Spleen (tissue), 11 donors: ENCODE data around the gene ARHGAP5. TPM values are rescaled to one million over a fixed set of nuclear protein-coding genes. Genes with fewer than 3 reads are reported as not detected.

Experiments used
- DNase-seq: peaks from one replicate; pipeline ENCODE4 v3.0.0-alpha.2; 2020
- H3K27ac ChIP-seq, 8 donors: fragments of 200-600 bp; sonication (generic) in 7 of 8; 1 replicate in 4 of 8; 2 replicates in 4 of 8; pipeline versions ENCODE4 v1.5.0 to v1.8.0; 2016 to 2021; ENCODE audit warnings: inconsistent platforms in 4 of 8, mild to moderate bottlenecking in 4 of 8, moderate library complexity in 1 of 8
- H3K27me3 ChIP-seq, 7 donors: fragments of 200-600 bp; sonication (generic) in 6 of 7; replicated peaks in 1 of 7; 1 replicate in 4 of 7; 2 replicates in 3 of 7; pipeline versions ENCODE4 v1.5.0 to v1.8.0; 2016 to 2021; ENCODE audit warnings: inconsistent platforms in 3 of 7, mild to moderate bottlenecking in 1 of 7
- H3K36me3 ChIP-seq, 6 donors: fragments of 200-600 bp; sonication (generic) in 5 of 6; 1 replicate in 4 of 6; 2 replicates in 2 of 6; pipeline versions ENCODE4 v1.5.0 to v1.8.0; 2016 to 2021; ENCODE audit warnings: inconsistent platforms in 2 of 6
- H3K4me1 ChIP-seq, 6 donors: fragments of 200-600 bp; sonication (generic) in 5 of 6; 1 replicate in 3 of 6; 2 replicates in 3 of 6; pipeline versions ENCODE4 v1.5.0 to v1.8.0; 2016 to 2021; ENCODE audit warnings: inconsistent platforms in 3 of 6
- H3K4me3 ChIP-seq, 8 donors: fragments of 200-600 bp; sonication (generic) in 7 of 8; 1 replicate in 4 of 8; 2 replicates in 4 of 8; pipeline versions ENCODE4 v1.5.0 to v1.8.0; 2016 to 2021; ENCODE audit warnings: inconsistent platforms in 4 of 8, mild to moderate bottlenecking in 4 of 8, moderate library complexity in 2 of 8
- H3K9me3 ChIP-seq, 8 donors: fragments of 200-600 bp; sonication (generic) in 7 of 8; 1 replicate in 4 of 8; 2 replicates in 4 of 8; pipeline versions ENCODE4 v1.5.0 to v1.8.0; 2016 to 2021; ENCODE audit warnings: inconsistent platforms in 4 of 8
- CTCF ChIP-seq, 11 experiments: fragments of 200-600 bp in 7 of 11; fragments of 450-650 bp in 4 of 11; sonication (generic) in 4 of 11; IDR thresholded peaks in 8 of 11; conservative IDR thresholded peaks in 3 of 11; 1 replicate in 7 of 11; 2 replicates in 4 of 11; pipeline versions ENCODE4 v1.4.0 to v1.8.0; 2016 to 2021; ENCODE audit warnings: antibody characterized with exemption in 11 of 11, inconsistent platforms in 4 of 11, mild to moderate bottlenecking in 1 of 11
- POLR2A ChIP-seq, 3 donors: fragments of 450-650 bp; IDR thresholded peaks; one replicate each; pipeline ENCODE4 v1.5.1; 2017; ENCODE audit warnings: antibody characterized with exemption in 3 of 3, mild to moderate bottlenecking in 1 of 3
- POLR2AphosphoS5 ChIP-seq, 3 donors: sonication (generic); formaldehyde crosslinking; IDR thresholded peaks; one replicate each; pipeline ENCODE4 v1.5.1; 2017; ENCODE audit warnings: antibody characterized with exemption in 3 of 3
- WGBS, 5 donors: extraction: QIAGEN DNeasy Blood & Tissue Kit in 3 of 5; methylation state at CpG; one replicate each; pipeline versions ENCODE4 v1.1.5 to v1.1.7; 2013 to 2018; 5-methylcytosine and 5-hydroxymethylcytosine counted together
- intact Hi-C: fragments of 100-400 bp; cut with DNase I; formaldehyde crosslinking; loops from one replicate; pipeline ENCODE4 v1.15.0; 2023; ENCODE audit warnings: low total_unique reads
- polyA plus RNA-seq, 3 donors: library from polyadenylated mRNA; stranded (reverse); fragments of 200-250 nt; gene quantifications; one replicate each; pipeline ENCODE4 v1.2.1, GENCODE V29; 2013
- total RNA-seq, 7 donors: library from RNA; depleted of rRNA in 3 of 7; stranded (reverse); fragments of >200 nt in 3 of 7; fragmentation: NEBNext Ultra II Directional in 4 of 7; extraction: Animal tissue kit (Norgen Biotek cat#: 25700) in 4 of 7; gene quantifications; one replicate each; pipeline versions ENCODE4 v1.1.0 to v1.2.1, GENCODE V29; 2016 to 2021
- donor health status: healthy with polysubstance abuse.
- donor health status: DM: no; HTN: no; CAD: no; lungs with moderate emphysema.
- donor health status: DM: no; HTN: no; CAD: no.
- donor health status: Bipolar disorder and iron deficiency.
- donor health status: healthy.
- donor health status: DM: no; HTN: no; CAD: no.
- donor health status: DM: yes; HTN: yes; CAD: no.

The ARHGAP5 gene
- total and polyA plus RNA-seq, 10 donors: 10.1 to 189 (median 109) TPM

GRCh38 chr14:32054536-32054935, 22.6 kb upstream of the ARHGAP5 start:
- no peaks in the 10 kb centered on the region for H3K27me3 ChIP-seq
- no peak for TF ChIP-seq POLR2AphosphoS5 (IDR thresholded peaks at IDR 0.05)
- no peak for TF ChIP-seq POLR2A (IDR thresholded peaks at IDR 0.05)
- no peak for TF ChIP-seq CTCF (IDR thresholded peaks at IDR 0.05 in 8 of 11, conservative IDR thresholded peaks at IDR 0.05 in 3 of 11)
- DNase-seq: no peak
- peaks cover 0 to 17% (median 15%) of the 10 kb centered on the region in 6 donors for H3K4me1 ChIP-seq
- peaks cover 0 to 7% (median 0%) of the 10 kb centered on the region in 8 donors for H3K9me3 ChIP-seq
- intact Hi-C loops: no loop called here
- 84 to 91% (median 88%) methylated on average over 5 of the region's 5 CpGs for WGBS, 5 donors
- no peaks in the 10 kb centered on the region for H3K36me3 ChIP-seq
- H3K27ac ChIP-seq: no peak overlapping the region
- H3K4me3 ChIP-seq: no peak overlapping the region

DNA sequence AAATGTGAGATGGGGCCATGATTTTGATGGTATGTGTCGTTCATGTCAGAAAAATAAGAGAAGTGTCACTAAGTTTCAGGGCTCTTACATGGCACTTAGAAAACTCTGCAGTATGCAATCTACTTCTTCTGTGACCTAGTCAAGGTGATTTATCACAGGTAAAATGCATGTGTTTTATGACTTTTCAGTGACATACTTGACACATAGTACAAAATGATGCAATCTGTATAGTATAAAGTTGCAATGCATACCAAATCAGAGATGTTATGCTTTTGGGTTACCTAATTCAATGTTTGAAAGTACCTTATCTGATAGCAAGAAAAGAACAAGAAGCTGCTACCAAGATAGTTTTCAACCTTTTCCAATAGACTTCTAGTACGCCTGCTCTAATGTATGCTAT, 21.9 kb upstream of the ARHGAP5 start:
- peaks cover 0 to 11% (median 9%) of the 10 kb centered on the region in 6 donors for H3K4me1 ChIP-seq
- H3K4me3 ChIP-seq: no peak overlapping the region
- TF ChIP-seq POLR2A (IDR thresholded peaks at IDR 0.05): no peak
- TF ChIP-seq POLR2AphosphoS5 (IDR thresholded peaks at IDR 0.05): no peak
- no peak for TF ChIP-seq CTCF (IDR thresholded peaks at IDR 0.05 in 8 of 11, conservative IDR thresholded peaks at IDR 0.05 in 3 of 11)
- intact Hi-C loops: no loop called here
- DNase-seq: no peak
- no peaks in the 10 kb centered on the region for H3K27me3 ChIP-seq
- peaks cover 0 to 7% (median 0%) of the 10 kb centered on the region in 8 donors for H3K9me3 ChIP-seq
- 46 to 95% (median 50%) methylated on average over 2 of the region's 2 CpGs for WGBS, 5 donors
- H3K27ac ChIP-seq: no peak overlapping the region
- no peaks in the 10 kb centered on the region for H3K36me3 ChIP-seq

GRCh38 chr14:32059702-32060101, 17.4 kb upstream of the ARHGAP5 start:
- intact Hi-C loops: no loop called here
- no peak overlapping the region for H3K4me3 ChIP-seq
- no peak overlapping the region for H3K27ac ChIP-seq
- no peaks in the 10 kb centered on the region for H3K27me3 ChIP-seq
- no peak for DNase-seq
- no peaks in the 10 kb centered on the region for H3K4me1 ChIP-seq
- 56 to 88% (median 59%) methylated on average over 2 of the region's 2 CpGs for WGBS, 5 donors
- H3K9me3 ChIP-seq: peaks cover 0 to under 1% (median 0%) of the 10 kb centered on the region in 8 donors
- TF ChIP-seq POLR2A (IDR thresholded peaks at IDR 0.05): no peak
- TF ChIP-seq POLR2AphosphoS5 (IDR thresholded peaks at IDR 0.05): no peak
- TF ChIP-seq CTCF (IDR thresholded peaks at IDR 0.05 in 8 of 11, conservative IDR thresholded peaks at IDR 0.05 in 3 of 11): no peak
- H3K36me3 ChIP-seq: no peaks in the 10 kb centered on the region

- no peak overlapping the region for H3K27ac ChIP-seq
- H3K27me3 ChIP-seq: no peaks in the 10 kb centered on the region
- no peaks in the 10 kb centered on the region for H3K4me1 ChIP-seq
- H3K4me3 ChIP-seq: no peak overlapping the region
- no peaks in the 10 kb centered on the region for H3K36me3 ChIP-seq
- 83 to 91% (median 90%) methylated on average over 4 of the region's 4 CpGs for WGBS, 5 donors
- no peaks in the 10 kb centered on the region for H3K9me3 ChIP-seq
- no peak for DNase-seq
- intact Hi-C loops: no loop called here
- no peak for TF ChIP-seq POLR2AphosphoS5 (IDR thresholded peaks at IDR 0.05)
- no peak for TF ChIP-seq POLR2A (IDR thresholded peaks at IDR 0.05)
- no peak for TF ChIP-seq CTCF (IDR thresholded peaks at IDR 0.05 in 8 of 11, conservative IDR thresholded peaks at IDR 0.05 in 3 of 11)
Measured at GRCh38 chr14:32064931-32065330, 12.2 kb upstream of the ARHGAP5 start.
